GM18502 (cell line): ENCODE data around the gene SRP9.
A peak's percentile ranks its signal among the peaks of the same experiment; 100 is the strongest.
"Not testable (repeated sequence)": the region's sequence is repeated elsewhere in the genome, so short reads cannot be mapped to it uniquely, and the experiment has no call there.

Source experiments
- ATAC-seq: cut with Tn5 transposase; IDR thresholded peaks from one replicate; pipeline ENCODE4 v1.9.1; 2021; ENCODE audit warnings: mild to moderate bottlenecking; ENCODE audit not compliant: unreplicated experiment, poor library complexity

Gene SRP9

DNA sequence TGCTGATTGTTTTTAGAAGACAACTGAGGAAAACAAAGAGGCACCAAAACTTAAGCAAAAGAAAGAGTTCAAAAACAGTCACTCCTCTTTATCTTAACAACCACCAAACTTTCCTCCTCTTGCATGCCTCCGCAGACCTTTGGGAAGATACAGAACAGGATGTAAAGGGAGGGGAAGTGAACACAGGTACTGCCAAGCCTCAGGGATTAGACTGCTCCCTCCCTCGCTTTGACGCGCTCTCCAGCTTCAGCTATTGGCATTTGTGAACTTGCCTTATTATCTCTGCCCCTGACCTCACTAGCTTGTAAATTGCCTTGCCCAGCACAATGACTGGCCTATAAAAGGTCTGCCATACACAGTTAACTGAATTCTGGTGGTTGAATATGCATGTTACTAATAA, 4.8 kb upstream of the SRP9 start:
- no peak for ATAC-seq

DNA sequence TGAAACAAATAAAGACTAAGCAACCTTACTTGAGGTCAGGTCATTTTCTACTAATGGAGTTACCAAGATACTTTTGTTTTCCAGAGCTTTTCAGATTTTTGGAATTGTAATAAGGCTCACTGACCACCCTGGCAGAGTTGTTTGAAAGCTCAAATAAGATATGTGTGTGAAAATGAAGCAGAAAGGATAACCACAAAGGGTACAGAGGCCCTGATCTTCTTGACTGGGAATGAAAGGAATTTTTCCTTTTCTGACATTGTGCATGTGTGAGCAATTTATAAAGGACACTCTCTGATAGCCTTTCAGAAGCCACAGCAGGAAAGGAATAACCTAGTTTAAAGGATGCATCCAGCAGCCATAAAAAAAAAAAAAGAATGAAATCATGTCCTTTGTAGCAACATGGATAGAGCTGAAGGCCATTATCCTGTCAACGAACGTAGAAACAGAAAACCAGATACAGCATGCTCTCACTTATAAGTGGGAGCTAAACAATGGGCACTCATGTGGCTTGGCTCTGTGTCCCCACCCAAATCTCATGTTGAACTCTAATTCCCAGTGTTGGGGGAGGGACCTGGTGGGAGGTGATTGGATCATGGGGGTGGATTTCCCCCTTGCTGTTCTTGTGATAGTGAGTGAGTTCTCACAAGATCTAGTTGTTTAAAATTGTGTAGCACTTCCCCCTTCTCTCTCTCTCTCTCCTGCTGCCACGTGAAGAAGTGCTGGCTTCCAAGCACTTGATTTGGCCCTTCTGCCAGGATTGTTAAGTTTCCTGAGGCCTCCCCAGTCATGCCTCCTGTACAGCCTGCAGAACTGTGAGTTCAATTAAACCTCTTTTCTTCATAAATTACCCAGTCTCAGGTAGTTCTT, 3.1 kb upstream of the SRP9 start:
- no peak for ATAC-seq

DNA sequence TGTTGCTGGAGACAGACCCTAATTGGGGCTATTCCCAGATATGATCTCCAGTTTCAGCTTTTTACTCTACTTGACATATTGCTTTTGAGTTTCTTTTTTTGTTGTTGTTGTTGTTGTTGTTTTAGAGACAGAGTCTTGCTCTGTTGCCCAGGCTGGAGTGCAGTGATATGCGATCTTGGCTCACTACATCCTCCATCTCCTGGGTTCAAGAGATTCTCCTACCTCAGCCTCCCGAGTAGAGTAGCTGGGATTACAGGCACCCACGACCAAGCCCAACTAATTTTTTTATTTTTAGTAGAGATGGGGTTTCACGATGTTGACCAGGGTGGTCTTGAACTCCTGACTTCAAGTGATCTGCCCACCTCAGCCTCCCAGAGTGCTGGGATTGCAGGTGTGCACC, 1.3 kb upstream of the SRP9 start:
- ATAC-seq, result no peak

DNA sequence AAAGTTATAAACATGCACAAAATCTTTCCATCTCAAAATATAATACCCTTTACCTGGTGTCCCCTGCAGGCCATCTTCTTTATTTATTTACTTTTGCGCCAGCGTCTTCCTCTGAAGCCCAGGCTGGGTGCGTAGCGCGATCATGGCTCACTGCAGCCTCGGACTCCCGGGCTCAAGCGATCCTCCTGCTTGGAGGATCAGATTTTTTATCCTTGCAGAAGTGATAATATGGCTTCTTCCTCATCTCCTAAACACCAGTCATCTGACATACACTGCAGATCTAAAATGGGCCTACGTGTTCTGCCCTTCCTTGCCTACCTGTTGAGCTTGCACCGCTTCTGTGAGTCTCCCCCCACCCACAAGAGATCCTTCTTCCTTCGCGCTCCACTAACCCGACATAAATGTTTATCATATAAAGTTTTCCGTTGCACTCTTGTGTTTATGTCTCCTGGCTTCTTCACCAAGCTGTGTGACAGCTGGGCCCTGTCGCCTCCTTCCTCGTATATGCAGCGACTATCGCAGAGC, 506 bp upstream of the SRP9 start:
- peak; percentile 25 for ATAC-seq

DNA sequence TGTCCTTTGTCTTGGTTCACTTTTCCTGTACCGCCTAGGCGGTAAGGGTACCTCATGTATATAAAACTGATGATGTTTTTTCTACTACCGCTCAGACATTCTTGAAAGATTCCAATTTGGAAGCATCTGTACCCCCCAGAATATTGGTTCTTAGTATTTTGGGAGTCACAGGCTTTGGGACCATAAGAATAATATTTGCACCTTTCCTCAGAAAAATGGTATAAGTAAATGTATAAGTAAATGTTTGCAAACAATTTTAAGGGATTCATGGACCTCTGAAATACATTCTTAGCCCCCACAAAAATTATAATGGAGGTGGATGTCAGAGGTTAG, 677 bp downstream of the SRP9 start:
- no peak for ATAC-seq

DNA sequence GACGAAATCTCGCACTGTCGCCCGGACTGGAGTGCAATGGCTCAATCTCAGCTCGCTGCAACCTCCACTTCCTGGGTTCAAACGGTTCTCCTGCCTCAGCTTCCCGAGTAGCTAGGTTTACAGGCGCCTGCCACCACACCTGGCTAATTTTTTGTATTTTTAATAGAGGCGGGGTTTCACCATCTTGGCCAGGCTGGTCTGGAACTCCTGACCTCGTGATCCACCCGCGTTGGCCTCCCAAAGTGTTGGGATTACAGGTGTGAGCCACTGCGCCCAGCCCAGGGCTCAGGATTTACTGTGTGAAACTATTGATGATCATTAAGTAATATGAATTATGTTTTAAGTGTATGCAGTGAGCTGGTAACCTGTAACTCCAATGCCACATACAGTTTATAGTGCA, 1.5 kb downstream of the SRP9 start:
- ATAC-seq, result not testable (repeated sequence)

DNA sequence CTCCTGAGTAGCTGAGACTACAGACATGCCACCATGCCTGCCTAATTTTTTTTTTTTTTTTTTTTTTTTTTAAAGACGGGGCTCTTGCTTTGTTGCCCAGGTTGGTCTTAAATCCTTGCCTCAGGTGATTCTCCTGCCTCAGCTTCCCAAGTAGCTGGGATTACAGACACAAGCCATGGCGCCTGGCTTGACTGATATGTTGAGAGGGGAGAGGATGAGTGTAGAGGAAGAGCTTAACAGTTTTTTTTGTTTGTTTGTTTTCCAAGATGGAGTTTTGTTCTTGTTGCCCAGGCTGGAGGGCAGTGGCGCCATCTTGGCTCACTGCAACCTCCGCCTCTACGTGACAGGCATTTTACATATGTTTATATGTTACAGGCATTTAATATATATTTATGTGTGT, 2.5 kb downstream of the SRP9 start:
- ATAC-seq, result no peak

DNA sequence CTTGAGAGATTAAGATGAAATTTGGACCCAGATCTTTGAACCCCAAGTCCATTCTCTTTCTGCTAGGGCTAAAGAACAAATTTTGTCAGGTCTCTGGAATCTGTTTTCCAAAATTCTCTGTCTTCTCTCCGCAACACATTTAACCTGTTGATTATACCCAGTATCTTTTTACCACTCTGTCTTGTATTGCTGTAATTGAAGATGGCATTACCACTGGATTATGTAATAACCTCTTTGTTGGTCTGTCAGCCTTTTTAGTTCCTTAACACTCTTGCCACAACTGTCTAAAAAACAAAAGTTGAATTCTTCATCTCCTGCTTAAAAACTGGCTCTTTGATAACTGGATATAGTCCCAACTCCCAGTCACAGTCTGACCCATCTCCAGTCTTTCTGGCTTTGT, 3.0 kb downstream of the SRP9 start:
- no peak for ATAC-seq

DNA sequence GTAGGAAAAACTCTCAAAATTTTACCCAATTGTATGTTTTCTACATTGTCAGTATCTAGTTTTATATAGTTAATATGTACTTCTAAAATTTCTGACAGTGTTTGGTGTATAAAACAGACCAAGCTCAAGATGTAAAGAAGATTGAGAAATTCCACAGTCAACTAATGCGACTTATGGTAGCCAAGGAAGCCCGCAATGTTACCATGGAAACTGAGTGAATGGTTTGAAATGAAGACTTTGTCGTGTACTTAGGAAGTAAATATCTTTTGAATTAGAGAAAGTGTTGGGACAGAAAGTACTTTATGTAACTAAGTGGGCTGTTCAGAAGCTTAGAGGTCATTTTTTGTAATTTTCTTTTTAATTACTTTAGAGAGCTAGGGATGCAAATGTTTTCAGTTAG, 11.5 kb downstream of the SRP9 start:
- ATAC-seq, result not testable (repeated sequence)

DNA sequence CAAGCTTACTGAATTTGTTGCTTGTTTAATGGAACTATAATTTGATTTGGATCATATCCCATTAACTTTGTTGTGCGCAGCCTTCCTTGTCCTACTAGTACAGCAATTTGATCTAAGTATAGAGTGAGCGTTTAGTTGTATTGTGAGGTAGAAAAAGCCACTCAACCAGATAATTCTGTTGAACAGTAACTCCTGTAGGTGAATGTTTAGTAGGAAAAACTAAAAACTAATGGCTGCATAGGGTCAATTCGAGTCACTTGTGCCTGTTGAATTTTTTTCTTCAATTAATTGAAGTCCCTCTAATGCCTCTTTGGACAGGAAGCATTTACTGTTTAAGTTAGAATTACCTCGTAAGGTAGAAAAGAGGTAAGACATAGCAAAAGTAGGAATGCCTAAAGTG, 17.3 kb downstream of the SRP9 start:
- ATAC-seq, result no peak

DNA sequence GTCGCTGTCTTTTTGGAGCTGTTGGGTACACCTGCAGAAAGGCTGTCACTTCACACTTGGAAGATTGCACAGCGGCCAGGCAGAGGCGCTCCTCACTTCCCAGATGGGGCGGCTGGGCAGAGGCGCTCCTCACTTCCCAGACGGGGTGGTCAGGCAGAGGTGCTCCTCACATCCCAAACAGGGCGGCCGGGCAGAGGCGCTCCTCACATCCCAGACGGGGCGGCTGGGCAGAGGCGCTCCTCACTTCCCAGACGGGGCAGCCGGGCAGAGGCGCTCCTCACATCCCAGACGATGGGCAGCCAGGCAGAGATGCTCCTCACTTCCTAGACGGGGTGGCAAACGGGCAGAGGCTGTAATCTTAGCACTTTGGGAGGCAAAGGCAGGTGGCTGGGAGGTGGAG, 18.5 kb downstream of the SRP9 start:
- not testable (repeated sequence) for ATAC-seq

DNA sequence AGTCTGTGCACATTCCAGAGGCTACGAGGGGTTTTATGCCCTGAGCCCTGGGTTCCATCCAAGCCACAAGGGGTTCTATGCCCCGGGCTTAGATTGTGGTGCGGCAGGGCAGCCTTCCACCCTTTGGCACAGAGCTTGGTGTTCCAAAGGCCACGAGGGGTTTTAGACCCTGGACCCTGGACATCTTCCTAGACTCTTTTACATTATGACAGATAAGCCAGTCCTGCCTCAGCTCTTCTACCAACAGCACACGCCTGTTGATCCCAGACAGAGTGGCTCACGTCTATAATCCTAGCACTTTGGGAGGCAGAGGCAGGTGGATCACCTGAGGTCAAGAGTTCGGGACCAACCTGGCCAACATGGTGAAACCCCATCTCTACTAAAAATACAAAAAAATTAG, 23.5 kb downstream of the SRP9 start:
- not testable (repeated sequence) for ATAC-seq

DNA sequence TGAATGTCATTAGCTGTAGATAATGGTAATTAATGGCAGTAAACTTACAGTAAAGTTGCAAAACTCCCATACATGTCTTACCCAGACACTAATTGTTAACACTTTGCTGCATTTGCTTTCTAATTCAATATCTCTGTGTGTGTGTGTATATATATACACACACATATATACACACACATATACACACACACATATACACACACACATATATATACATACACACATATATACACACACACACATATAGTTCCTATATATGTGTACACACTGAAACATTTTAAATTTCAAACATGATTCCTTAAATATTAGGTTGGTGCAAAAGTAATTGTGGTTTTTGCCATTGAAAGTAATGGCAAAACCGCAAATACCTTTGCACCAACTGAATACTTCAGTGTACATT, 28.6 kb downstream of the SRP9 start:
- ATAC-seq, result no peak

DNA sequence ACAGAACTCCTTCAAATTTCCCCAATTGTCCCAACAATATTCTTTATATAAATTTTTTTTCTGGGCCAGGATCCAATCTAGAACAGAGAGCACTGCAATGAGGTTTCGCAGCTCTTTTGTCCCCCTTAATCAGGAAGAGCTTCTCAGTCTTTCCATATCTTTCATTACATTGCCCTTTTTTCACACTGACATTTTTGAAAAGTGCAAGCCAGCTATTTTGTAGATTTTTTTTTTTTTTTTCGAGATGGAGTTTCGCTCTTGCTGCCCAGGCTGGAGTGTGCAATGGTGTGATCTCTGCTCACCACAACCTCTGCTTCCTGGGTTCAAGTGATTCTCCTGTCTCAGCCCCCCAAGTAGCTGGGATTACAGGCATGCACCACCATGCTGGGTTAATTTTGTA, 29.1 kb downstream of the SRP9 start:
- ATAC-seq, result not testable (repeated sequence)

DNA sequence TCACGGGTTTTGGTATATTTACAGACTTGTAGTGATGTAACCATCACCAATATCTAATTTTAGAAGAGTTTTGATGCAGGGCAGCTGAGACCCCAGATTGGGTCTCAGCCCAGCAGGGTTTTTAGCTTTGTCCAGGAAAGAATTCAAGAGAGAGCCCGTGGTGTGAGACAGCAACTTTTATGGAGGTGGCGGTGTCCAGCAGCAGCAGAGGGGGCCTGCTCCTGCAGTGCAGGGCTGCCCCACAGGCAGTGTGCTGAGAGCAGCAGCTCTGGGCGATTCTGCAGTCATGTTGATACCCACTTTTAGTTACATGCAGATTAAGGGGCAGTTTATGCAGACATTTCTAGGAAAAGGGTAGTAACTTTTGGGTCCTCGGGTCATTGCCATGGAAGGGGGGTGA, 30.5 kb downstream of the SRP9 start:
- no peak for ATAC-seq

DNA sequence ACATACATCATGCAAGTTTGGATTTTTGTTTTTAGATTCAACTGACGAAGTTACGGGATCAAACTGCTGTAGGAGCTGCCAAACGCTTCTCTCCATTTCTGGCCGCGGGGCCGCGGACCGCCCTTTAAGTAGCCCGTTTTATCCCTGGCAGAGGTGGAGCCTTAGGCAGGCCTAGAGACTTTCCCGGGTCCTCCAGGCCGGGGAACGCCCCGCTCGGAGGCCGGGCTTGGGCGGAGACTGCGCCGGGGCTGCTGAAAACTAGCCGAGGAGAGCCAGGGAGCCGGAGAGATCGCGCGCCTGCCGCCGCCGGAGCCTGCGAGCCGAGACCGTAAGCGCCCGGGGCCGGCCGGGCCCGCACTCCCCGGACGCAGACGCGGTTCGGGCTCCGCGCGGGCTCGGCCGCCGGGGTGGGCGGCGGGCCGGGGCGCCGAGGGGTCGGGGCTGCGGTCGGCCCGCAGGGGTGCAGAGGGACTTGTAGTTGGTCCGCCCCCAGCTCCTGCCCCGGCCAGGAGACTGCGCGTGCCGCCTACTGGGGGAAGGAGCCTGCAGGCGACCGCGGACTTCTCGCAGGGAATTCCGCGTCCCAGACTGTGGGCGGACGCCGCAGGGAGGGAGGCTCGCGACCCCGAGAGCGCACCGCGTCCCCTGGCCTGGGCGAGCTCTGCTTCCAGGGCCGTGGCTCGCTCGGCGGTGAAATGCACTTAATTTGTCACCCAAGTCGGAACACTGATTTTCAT, 32.4 kb downstream of the SRP9 start, which contains the start of gene EPHX1:
TSS of gene EPHX1 (plus strand) at position 283 of the 737 bp plus-strand sequence. CDS start 18,606 bp downstream, outside the sequence.
- peak; percentile 98 for ATAC-seq

DNA sequence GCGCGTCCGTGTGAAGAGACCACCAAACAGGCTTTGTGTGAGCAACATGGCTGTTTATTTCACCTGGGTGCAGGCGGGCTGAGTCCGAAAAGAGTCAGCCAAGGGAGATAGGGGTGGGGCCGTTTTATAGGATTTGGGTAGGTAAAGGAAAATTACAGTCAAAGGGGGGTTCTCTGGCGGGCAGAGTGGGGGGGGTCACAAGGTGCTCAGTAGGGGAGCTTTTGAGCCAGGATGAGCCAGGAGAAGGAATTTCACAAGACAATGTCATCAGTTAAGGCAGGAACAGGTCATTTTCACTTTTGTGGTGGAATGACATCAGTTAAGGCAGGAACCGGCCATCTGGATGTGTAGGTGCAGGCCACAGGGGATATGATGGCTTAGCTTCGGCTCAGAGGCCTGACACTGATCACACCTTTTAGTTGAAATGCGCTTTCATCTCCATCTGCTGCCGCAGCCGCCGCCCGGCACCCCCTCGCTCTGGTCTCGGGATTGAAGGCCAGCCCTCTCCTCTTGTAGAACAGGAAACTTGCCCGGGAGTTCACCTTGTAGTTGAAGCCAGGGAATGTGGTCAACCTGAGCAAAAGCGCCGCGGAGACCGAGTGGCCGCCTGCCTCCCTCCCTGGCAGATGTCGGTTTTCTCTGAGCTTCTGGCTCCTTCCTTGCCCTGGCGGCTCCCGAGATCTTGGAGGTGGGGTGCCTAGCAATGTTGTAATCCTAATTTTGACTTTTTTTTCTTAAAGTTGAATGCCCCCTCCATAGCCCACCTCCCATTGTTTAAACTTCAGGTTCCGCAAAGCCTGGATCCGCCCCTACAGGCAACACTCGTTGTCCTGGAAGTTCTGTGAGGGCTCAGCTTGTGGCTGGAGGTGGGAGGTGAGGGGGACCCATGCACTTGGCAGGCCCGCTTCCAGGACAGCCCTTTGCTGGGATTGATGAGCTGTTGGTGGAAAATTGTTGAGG, 33.2 kb downstream of the SRP9 start:
- not testable (repeated sequence) for ATAC-seq

DNA sequence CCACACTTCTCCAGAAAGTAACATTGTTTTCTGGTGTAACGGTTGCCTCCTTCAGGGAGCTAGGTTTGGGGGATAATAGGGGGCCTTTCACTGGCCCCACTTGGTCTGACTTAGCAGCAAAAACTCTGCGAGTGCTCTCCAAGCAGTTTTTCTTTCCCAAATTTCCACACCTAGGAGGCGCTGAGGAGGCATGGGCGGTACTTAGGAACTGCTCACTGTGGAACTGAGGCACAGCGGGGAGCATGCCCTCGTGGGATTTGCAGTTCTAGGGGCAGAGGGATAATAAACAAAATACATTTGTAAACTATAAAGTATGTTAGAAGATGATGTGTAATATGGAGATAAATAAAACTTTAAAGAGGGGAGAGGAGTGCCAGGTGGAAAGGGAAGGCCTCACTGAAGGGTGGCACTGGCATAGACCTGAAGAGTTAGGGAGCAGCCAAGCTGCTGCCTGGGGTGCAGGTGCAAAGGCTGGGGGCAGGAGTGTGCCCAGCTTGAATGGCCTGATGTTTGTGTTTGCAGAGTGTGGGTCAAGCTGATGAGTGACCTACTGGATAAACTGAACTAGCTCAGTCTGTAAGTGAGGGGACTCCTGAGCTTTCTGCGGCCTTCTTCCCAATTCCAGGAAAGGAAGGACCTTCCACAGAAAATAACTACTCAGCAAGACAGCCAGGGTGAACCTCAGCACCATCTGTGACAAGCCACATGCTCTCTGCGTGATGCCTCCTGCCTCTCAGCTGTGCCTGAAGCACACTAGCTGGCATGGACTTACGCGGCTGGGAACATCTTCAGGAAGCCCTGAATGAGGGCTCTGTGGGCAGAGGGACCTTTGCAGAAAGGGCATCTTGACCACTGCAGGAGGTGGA, 34.2 kb downstream of the SRP9 start:
- ATAC-seq, result no peak

DNA sequence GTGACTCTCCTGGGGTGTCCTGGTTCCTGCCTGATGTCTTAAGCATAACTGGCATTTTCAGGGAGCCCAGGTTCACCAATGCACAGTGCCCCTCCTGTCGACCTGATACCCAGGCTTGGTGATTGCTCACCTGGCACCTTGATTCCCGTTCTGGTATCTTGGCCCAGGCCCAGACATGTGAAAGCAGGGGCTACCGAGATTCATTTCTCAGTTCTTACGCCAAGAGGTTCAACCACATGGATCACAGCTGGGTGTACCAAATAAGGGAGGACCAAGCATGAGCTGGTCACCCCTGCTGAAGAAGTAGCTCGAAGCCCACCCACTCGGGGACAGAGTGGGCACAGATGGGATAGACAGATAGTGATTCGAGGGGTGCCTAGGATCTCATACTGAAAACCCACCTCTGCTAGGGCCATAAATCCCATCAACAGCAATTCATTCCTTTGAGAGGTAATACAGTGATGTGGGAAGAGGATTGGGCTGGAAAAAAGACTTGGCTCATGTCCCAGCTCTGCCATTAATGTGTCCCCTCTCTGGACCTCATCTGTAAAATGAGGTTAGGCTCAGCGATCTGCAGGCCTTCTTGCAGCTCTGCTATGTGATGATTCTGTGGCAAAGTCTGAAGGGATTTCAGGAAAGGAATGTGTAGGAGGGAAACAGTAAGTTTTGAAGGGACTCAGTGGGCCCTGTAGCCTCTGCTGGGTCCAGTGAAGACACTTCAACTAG, 35.0 kb downstream of the SRP9 start:
- no peak for ATAC-seq
